GM03348 (cell line): Measurements from ENCODE around the gene COMMD3.

Experiments
- DNase-seq: peaks from one replicate; pipeline ENCODE4 v3.0.0; 2012; ENCODE audit warnings: low spot score

Gene COMMD3

DNA sequence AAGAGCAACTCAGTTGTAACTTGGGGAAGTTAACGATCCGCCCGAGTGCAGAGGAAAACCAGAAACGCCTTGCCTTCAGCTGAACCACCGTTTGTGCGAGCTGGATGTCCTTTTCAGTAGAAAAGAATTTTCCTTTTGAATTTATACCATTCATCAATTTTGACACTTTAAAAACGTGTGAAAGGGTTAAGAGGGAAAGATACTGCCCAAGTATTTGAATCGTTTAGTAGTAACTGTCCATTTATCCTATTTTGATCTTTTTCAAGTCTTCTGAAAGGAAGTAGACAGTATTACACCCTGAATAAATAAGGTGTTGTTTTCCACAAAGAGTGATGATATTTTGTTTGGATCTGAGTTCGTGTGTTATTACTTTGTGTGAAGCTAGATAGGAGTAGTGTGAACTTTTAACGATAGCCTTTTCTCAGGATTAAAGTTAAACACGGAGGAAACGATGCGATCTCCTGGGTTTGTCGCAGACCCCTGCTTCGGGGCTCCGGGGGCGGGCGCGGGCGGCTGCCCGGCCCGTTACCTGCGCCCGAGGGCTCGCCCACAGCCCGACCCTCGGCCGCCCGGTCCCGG, 3.9 kb downstream of the COMMD3 start:
- DNase-seq, result no peak

DNA sequence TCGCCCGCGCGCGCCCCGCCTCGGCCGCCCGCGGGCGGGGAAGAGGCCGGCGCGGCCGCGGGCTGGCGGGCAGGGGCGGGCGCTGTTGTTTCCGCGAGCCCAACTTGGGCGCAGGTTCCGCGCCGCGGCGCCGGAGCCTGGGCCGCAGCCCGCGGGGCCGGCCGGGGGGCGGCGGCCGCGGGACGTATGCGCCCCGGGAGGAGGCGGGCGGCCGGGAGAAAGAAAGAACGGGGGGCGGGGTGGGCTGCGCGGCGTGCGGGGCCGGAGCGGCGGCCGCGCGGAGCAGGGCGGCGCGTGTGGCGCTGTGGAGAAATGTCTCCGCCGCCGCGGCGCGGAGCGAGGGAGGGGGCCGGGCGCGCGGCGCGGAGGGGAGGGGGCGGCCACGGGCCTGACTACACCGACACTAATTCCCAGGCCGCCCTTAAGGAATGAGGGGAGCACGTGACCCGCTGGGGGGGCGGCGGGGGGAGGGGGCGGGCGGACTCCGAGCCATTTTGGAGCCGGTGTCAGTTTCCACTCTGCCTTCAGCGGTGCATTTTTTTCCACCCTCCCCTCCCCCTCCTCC, 4.5 kb downstream of the COMMD3 start, which contains the start of gene BMI1:
TSS of gene BMI1 (plus strand) at position 509 of the 565 bp plus-strand sequence. CDS start 5,351 bp downstream, outside the sequence.
- peak; percentile 93 for DNase-seq

DNA sequence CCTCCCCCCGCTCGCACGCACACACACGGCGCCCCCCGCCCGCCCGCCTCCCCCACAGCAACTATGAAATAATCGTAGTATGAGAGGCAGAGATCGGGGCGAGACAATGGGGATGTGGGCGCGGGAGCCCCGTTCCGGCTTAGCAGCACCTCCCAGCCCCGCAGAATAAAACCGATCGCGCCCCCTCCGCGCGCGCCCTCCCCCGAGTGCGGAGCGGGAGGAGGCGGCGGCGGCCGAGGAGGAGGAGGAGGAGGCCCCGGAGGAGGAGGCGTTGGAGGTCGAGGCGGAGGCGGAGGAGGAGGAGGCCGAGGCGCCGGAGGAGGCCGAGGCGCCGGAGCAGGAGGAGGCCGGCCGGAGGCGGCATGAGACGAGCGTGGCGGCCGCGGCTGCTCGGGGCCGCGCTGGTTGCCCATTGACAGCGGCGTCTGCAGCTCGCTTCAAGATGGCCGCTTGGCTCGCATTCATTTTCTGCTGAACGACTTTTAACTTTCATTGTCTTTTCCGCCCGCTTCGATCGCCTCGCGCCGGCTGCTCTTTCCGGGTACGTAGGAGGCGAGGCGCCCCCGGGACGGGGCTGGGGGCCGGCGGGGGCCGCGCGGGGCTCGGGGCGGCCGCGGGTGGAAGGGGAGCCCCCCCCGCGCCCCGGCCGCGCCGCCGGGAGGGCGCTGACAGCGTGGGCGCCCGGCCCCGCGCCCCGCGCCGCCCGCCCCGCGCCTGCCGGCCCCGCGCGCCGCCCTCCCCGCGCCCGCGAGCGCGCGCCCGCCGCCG, 5.2 kb downstream of the COMMD3 start:
- peak; percentile 80 for DNase-seq

DNA sequence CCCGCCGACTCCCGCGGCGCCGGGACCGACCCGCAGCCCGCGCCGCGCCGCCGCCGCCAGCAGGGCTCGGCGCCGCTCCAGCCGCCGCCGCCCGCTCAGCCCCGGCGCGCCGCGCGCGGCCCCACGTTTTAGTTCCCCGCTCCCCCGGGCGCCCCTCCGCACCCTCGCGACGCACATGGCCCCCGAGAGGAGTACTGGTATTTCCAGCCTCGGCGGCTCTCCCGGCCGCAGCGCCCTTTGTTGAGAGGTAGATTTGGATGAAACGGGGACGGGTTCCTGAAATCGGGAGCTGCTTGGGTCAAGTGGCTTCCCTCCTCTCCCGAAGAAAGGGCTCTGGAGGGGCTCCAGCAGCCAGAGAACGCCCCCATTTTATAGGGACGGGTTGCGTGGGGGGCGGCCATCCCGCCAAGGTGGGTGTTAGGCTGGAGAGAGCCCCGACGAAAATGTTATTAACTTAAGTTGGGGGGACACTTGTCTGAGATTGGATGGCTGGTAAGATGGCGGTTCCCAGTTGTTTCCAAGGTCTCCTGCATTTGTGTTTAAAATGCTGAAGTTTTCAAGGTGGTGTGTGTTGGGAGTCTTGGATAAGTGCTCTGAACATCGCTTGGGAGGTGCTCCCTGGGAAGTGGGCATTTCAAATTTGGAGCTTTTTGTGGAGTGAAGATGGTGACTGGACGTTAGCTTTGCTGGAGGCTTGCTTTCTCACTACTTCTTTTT, 5.9 kb downstream of the COMMD3 start:
- peak; percentile 13 for DNase-seq

DNA sequence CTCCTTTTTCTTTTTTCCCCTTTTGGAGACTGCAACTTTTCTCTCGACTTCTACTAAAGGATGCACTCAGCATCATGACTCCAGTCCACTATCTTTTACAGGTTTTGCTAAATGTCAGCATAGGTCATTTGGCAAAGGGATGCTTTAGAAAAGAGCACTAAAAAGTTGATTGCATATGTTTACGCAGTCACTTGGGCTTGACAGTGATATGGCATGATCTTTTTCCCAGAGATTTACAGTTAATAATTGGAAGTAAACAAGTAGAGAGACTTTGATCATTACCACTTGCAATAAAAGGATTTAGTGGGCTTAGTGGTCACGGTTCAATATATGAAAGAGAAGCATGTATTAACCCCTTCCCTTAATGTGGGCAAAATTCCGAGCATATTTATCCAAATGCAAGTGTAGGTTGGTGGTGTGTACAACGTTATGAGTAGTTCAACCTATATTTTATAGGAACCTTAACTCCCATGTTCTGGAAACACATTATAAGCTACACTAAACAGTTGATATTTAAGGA, 6.5 kb downstream of the COMMD3 start:
- no peak for DNase-seq

DNA sequence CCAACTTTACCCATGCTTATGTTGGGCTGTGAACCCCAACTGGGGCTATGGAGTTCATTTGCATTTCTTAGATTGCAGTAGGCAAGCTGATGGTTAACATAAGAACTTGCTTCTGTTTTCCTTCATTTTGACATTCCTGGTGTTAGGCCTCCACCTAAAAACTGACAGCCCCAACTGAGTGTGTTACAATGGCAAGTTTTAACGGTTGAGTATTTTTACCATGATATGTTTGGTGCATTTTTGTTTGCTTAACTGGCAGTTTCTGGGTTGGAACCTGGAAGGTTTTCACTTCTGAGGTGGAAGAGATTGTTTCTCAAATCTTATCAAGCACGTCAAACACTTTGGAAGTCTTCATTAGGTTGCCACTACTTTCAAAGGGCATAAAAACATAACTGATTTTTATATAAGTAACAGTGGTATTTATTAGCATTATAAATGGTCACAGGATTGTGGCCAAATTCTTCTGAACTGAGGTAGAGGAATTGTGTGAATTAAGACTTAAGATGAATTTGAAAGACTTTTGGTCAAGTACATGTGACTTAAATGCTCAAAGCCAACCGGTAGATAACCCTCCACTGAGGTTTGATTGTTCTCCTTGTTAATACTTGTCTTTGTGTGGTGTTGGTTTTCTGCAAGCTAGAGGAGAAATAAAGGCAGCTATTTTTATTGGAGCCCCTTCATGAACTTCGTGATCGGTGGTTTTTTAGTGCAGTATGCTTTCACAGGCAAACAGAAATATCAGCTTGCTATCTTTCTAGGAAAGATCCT, 7.5 kb downstream of the COMMD3 start:
- DNase-seq, result no peak

DNA sequence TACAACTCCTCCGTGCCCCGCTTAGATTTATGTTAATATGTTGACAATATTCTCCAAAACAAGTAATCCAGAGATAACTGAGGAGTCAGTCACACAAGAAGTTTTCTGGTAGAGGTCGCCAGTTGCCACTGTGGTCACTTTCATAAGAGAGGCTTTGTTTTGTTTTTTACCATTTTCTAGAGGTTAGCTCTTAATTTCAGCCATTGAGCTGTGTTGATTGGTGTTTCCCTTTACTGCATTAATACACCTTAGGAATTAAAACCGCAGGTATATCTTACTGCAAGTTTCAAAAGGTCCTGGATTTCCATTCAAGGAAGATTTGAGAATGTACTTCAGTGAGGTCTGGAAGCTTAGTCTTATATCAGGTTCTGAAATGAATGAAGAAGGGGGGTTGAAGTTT, 8.2 kb downstream of the COMMD3 start:
- no peak for DNase-seq

DNA sequence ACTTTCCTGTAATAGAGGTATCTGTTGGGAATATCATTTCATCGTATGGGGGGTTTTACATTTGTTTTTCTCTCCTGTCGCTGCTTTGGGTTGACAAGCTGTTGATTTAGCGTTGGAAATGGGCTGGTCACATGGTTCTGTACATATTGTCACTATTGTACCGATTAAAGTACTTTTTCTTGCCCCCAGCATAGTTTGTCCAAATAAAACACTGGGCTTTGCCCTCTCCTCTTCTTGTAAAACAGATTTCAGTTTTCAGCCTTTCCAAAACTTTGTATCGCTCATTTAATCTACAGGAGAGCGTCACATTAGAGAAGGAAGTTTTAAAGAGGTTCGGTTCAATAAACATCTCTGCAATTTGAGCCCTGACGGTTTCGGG, 8.7 kb downstream of the COMMD3 start:
- no peak for DNase-seq

DNA sequence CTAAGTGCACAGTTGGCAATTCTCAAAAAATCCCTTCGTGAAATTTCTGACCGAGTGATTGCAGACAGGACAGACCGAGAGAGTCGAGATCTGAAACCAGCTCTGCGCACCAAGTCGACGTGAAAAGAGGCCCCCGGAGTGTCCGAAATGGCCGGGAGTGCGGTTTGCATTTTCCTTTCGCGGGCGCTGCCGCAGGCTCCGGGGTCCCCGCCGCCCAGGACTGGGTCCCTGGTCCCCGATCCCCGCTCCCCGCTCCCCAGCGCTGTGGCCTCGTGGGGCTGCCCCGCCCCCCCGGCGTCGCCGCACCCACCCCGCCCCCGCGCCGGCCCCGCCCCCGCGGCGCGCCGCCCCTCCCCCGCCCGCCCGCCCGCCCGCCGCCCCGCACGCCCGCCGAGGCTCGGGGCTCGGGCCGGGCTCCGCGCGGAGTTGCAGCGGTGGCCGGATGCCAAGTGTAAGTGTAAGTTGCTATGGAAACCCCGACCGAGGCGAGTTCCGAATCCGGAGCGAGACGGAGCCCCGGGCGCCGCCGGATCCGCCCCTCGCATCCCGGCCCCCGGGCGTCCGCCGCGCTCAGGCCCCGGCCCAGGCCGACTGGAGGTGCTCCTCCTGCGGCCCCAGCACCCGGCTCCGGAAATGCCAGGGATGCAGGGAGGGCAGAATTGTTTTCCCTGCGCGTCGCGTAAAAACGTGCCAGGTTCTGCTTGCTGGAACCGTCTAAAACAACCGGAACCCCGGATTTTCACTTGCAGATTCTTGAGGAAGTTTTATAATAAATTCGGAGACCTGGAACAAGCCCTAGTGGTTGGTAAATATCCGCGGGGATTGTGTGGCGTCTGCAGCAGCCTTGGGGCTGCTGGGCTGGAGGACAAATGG, 9.3 kb downstream of the COMMD3 start:
- peak; percentile 92 for DNase-seq

DNA sequence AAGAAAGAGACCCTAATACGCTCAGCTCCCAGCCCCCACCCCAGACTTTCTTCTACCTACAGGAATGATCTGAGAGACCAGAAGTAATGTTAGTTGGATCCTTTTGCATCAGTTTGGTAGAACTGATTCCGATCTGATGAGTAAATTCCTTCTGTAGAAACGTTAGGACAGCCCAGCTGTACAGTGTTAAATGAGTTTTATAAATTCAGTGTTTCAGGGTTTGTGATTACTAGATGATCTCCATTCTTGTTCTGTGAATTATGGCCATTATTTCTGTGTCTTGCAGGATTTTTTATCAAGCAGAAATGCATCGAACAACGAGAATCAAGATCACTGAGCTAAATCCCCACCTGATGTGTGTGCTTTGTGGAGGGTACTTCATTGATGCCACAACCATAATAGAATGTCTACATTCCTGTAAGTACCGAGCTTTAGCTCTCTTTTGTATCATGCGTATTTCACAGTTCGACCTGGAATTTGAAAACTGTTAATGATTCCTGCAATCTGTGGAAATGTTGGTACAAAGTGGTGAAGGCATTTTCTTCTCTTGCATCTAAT, 10.0 kb downstream of the COMMD3 start:
- no peak for DNase-seq

DNA sequence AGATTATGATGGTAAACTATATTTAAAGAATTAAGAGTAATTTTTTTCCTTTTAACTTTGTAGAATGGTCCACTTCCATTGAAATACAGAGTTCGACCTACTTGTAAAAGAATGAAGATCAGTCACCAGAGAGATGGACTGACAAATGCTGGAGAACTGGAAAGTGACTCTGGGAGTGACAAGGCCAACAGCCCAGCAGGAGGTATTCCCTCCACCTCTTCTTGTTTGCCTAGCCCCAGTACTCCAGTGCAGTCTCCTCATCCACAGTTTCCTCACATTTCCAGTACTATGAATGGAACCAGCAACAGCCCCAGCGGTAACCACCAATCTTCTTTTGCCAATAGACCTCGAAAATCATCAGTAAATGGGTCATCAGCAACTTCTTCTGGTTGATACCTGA, 13.0 kb downstream of the COMMD3 start:
- DNase-seq, result no peak

DNA sequence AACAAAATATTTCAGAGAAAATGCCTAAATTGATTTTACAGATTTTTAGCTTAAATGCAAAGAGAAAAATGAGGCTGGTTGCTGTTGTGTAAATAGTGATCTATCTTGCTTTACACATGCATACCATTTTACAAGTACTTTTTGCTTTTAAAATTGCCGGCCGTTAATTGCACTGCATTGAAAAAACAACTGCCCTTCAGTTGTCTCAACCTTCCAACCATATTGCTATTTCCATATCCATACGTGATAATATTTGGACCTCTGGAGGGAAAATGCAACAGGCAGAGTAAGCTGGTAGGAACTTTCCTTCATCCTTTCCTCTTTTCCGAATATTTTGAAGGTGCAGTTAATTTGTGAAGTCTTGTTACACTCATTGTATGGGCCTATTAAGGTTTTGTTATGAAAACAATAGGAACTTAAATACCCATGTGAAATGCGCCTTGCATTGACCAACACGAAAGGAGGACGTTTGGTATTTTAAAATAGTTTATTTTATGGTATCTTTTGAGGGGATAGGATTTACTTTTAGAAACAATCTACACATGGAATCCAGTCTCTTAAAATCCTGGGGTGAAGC, 16.0 kb downstream of the COMMD3 start:
- no peak for DNase-seq

DNA sequence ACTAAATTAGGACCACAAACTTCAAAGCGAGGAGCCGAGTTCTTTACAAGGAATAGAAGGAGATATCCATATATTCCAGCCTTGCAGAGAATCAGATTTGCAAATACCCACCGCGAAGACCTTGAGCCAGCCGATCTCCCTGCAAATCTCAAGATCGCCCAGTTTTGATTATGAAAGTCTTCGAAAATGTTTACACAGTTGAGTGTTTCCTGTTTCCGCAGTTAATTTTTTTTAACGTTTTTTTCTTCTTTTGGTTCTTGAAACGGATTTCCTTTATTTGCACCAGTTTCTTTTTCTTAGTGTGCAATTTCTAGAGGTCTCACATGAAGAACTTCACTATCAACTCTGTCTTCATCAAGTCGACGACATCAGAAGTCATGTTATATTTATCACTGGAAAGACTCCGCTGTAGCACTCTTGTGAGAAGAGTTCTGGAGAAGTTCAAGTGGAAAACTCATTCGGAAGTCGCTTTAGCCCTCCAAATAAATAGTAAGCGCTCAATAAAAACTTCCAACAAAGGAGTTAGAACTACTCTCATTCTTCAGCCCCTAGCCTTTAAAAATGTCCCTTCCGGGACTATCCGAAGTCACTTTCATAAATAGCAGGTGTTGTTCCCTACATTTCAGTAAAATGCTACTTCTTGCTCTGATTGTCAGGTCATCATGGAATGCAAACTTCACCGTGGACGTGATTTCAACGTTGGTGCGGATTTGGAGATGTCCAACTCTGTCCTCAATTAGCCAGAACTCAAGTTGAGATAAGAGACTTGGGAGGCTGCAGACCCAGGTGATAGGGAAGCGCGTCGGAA, 17.2 kb downstream of the COMMD3 start:
- no peak for DNase-seq

DNA sequence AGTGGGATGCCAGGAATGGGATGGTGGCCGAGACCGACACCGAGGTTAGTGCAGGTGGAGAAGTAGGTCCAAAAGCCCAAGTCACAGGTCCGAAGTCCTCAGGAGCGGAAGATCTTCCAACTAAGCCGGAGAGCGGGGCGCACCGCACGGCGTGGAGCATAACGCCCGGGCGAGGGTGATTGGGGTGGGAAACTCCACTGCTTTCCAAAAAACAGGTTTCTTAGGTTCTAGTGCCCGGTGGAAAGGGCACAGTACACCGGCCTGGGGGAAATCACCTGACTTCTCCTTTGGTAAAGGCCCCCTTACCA, 17.7 kb downstream of the COMMD3 start:
- no peak for DNase-seq

DNA sequence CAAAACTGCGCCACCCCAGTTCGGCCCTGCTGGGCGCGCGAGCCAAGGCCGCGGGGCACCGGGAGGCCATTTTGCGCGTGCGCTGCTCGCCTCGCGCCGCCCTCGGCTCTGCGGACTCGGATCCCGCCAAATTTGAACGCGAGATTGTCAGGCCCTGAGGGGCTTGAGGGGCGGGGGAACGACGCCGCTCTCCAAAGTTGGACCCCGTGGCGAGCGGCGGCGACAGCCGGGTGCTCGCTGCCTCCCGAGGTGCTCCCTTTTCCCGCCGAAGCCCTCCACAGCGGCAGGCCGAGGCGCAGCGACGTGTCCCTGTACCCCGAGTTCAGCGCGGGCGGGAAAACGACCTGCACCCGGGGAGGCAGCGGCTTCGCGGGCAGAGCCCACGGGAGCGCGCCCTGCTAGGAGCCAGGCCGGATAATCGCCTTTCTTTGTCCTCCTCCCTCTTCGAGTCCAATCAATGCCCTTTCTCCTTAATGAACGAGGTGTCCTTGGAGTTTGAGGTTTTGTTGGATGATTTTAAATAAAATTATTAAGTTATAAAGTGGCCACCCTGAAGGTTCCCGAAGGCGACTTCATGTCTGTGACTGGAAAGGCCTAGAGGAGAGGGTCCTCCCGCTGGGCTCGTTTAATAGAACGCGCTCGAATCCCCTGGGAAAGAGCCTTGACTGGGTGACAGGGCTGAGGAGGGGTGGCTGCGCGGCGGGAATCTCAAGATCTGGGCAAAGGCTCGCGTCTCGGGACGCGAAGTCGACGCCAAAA, 18.4 kb downstream of the COMMD3 start:
- no peak for DNase-seq

DNA sequence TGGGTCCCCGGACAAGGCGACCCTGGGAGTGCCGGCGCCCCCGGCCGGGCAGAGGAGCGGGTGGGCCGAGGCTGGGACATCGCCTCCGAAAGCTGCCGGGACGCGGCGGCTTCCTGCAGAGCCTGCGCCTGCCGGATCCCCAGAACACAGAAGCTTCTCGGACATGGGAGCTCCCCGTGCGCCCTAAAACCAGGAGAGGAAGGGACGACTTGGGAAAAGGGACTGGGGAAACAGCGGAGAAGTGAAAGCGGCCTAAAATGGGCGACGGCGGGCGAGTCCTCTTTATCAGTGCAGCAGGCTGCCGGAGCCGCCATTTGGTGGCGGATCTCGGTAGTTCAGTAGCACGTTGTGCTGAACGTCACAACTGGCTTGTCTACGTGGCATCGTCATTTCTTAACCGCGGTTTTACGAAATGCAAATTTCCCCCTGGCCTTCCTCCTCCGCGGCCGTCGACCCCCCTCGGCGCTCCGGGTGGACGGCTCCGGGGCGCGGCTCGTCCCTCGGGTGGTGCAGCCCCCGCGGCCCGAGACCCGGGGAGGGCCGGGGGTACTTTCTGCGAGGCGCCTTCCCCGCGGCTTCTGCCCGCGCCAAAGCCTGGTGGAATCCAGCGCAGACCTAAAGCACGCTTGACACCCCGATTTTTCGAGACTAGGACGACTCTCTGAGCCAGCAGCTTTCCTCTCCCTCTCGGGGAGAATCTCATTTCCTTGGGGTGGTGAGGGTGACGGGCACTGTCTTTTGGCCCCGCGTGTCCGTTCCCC, 19.2 kb downstream of the COMMD3 start:
- peak; percentile 71 for DNase-seq

DNA sequence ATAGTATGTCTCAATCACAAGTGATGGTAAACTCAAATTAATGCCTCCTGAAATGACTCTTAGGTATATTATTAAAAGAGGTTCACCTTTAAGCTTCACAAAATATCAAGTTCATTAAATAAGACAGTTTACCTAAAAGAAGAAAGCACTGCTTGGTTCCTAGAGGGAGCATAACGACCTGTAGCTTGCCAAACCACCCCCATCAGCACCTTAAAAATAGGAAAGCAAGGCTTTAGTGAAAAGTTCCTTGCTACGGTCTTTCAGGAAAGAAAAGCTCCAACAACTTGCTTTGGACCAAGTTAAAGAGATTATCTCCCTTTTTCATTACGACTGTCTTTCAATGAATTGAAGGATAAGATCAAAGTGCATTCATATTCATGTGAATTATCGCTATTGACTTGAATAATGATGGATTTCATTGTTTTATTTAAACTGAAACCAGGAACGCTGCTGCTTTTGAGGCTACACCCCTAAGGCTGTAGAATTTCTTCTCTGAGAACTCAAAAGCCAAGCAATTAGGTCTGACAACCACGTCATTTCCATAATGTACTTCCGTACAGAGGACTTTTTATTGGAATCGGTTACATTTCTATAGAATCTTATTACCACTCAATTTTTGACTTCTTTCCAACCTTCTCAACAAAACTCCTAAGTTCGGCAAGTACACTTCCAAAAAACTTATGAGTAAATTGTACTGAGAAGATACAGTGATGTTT, 22.2 kb downstream of the COMMD3 start:
- no peak for DNase-seq
